H9 (cell line): ENCODE data around the gene FGA. TPM values are rescaled to one million over a fixed set of nuclear protein-coding genes. Genes with fewer than 3 reads are reported as not detected.
A peak's percentile ranks its signal among the peaks of the same experiment; 100 is the strongest.

ENCODE experiments used
- DNase-seq: peaks from one replicate; pipeline ENCODE4 v3.0.0-alpha.2; 2017
- H2AFZ ChIP-seq: one replicate; pipeline ENCODE4 v1.6.1; 2013; ENCODE audit warnings: mild to moderate bottlenecking, low read length, control low read depth, moderate library complexity
- H2AK5ac ChIP-seq: 2 replicates; pipeline ENCODE4 v1.6.1; 2013; ENCODE audit warnings: low read length, control low read depth, mixed read lengths; ENCODE audit not compliant: insufficient read length
- H2BK120ac ChIP-seq: one replicate; pipeline ENCODE4 v1.6.1; 2013; ENCODE audit warnings: low read depth, mild to moderate bottlenecking, low read length, control low read depth, inconsistent platforms; ENCODE audit not compliant: poor library complexity, severe bottlenecking
- H2BK12ac ChIP-seq: 2 replicates; pipeline ENCODE4 v1.6.1; 2013; ENCODE audit warnings: low read length, control low read depth, mixed read lengths, low read depth; ENCODE audit not compliant: insufficient read length
- H2BK15ac ChIP-seq: 2 replicates; pipeline ENCODE4 v1.6.1; 2013; ENCODE audit warnings: low read depth, low read length, control low read depth
- H2BK20ac ChIP-seq: one replicate; pipeline ENCODE4 v1.6.1; 2013; ENCODE audit warnings: low read depth, mild to moderate bottlenecking, low read length, control low read depth, inconsistent platforms; ENCODE audit not compliant: poor library complexity, severe bottlenecking
- H2BK5ac ChIP-seq: 2 replicates; pipeline ENCODE4 v1.6.1; 2013; ENCODE audit warnings: low read length, control low read depth, mixed read lengths; ENCODE audit not compliant: insufficient read length
- H3K14ac ChIP-seq: 2 replicates; pipeline ENCODE4 v1.6.1; 2013; ENCODE audit warnings: low read length, control low read depth; ENCODE audit not compliant: insufficient read depth
- H3K18ac ChIP-seq: 2 replicates; pipeline ENCODE4 v1.6.1; 2013; ENCODE audit warnings: low read depth, mild to moderate bottlenecking, mixed read lengths, low read length, control low read depth; ENCODE audit not compliant: insufficient read length
- H3K23ac ChIP-seq: 2 replicates; pipeline ENCODE4 v1.6.1; 2013; ENCODE audit warnings: low read length, control low read depth, mixed read lengths, low read depth; ENCODE audit not compliant: insufficient read length
- H3K23me2 ChIP-seq: 2 replicates; pipeline ENCODE4 v1.6.1; 2013; ENCODE audit warnings: low read depth, mild to moderate bottlenecking, mixed read lengths, low read length, control low read depth; ENCODE audit not compliant: insufficient read length, poor library complexity, severe bottlenecking
- H3K27ac ChIP-seq: 2 replicates; pipeline ENCODE4 v1.5.1; 2013; ENCODE audit warnings: low read length, control low read depth, mixed read lengths, low read depth; ENCODE audit not compliant: insufficient read length
- H3K27me3 ChIP-seq: 2 replicates; pipeline ENCODE4 v1.6.1; 2013; ENCODE audit warnings: low read length, control low read depth, inconsistent platforms; ENCODE audit not compliant: insufficient read depth
- H3K4ac ChIP-seq: 2 replicates; pipeline ENCODE4 v1.6.1; 2013; ENCODE audit warnings: low read depth, mild to moderate bottlenecking, control low read depth, inconsistent platforms, low read length, moderate library complexity
- H3K4me1 ChIP-seq: 2 replicates; pipeline ENCODE4 v1.6.1; 2013; ENCODE audit warnings: low read length, control low read depth, inconsistent platforms; ENCODE audit not compliant: insufficient read depth
- H3K4me2 ChIP-seq: 2 replicates; pipeline ENCODE4 v1.6.1; 2013; ENCODE audit warnings: low read length, control low read depth, mixed read lengths; ENCODE audit not compliant: insufficient read length, insufficient read depth
- H3K56ac ChIP-seq: 2 replicates; pipeline ENCODE4 v1.6.1; 2013; ENCODE audit warnings: low read depth, mild to moderate bottlenecking, mixed read lengths, low read length, control low read depth; ENCODE audit not compliant: insufficient read length
- H3K79me1 ChIP-seq: 2 replicates; pipeline ENCODE4 v1.6.1; 2013; ENCODE audit warnings: low read depth, mild to moderate bottlenecking, moderate library complexity, low read length, control low read depth, inconsistent platforms; ENCODE audit not compliant: insufficient read depth, poor library complexity, severe bottlenecking
- H3K79me2 ChIP-seq: 2 replicates; pipeline ENCODE4 v1.6.1; 2013; ENCODE audit warnings: low read length, control low read depth, inconsistent platforms; ENCODE audit not compliant: insufficient read depth
- H3K9ac ChIP-seq: 2 replicates; pipeline ENCODE4 v1.6.1; 2013; ENCODE audit warnings: low read length, control low read depth, mixed read lengths; ENCODE audit not compliant: insufficient read length; ENCODE audit errors: extremely low read depth
- H3K9me3 ChIP-seq: one replicate; pipeline ENCODE4 v1.6.1; 2013; ENCODE audit warnings: low read depth, low read length, inconsistent platforms; ENCODE audit not compliant: control insufficient read depth
- H3T11ph ChIP-seq: one replicate; pipeline ENCODE4 v1.6.1; 2013; ENCODE audit warnings: mild to moderate bottlenecking, low read length, control low read depth, inconsistent platforms
- H4K20me1 ChIP-seq: one replicate; pipeline ENCODE4 v1.6.1; 2013; ENCODE audit not compliant: control insufficient read depth, insufficient read length, insufficient read depth
- H4K5ac ChIP-seq: 2 replicates; pipeline ENCODE4 v1.6.1; 2013; ENCODE audit warnings: low read depth, mild to moderate bottlenecking, mixed read lengths, low read length, control low read depth; ENCODE audit not compliant: insufficient read length
- H4K8ac ChIP-seq: replicated peaks from 2 replicates; pipeline ENCODE4 v1.6.1; 2013; ENCODE audit warnings: low read length, control low read depth, mixed read lengths, low read depth; ENCODE audit not compliant: insufficient read length
- H4K91ac ChIP-seq: 2 replicates; pipeline ENCODE4 v1.6.1; 2013; ENCODE audit warnings: low read depth, mild to moderate bottlenecking, moderate library complexity, mixed read lengths, low read length, control low read depth; ENCODE audit not compliant: insufficient read length
- H3K27ac Mint-ChIP-seq, 3 experiments: 2 replicates in 2 of 3; 3 replicates in 1 of 3; pipeline ENCODE4 v1.8.0; 2020 to 2021; ENCODE audit warnings: mixed read lengths in 3 of 3, mild to moderate bottlenecking in 1 of 3, moderate library complexity in 1 of 3
- H3K27me3 Mint-ChIP-seq: 2 replicates; pipeline ENCODE4 v1.8.0; 2021; ENCODE audit warnings: low read depth, mild to moderate bottlenecking, moderate library complexity, mixed read lengths
- H3K36me3 Mint-ChIP-seq, 3 experiments: 2 replicates in 2 of 3; 3 replicates in 1 of 3; pipeline ENCODE4 v1.8.0; 2020 to 2021; ENCODE audit warnings: low read depth in 3 of 3, mixed read lengths in 3 of 3; ENCODE audit not compliant: insufficient read depth in 1 of 3
- H3K4me1 Mint-ChIP-seq, 2 experiments: 2 replicates each; pipeline ENCODE4 v1.8.0; 2020; ENCODE audit warnings: mixed read lengths in 2 of 2
- H3K4me3 Mint-ChIP-seq, 2 experiments: 2 replicates in 1 of 2; 3 replicates in 1 of 2; pipeline ENCODE4 v1.8.0; 2020 to 2021; ENCODE audit warnings: mild to moderate bottlenecking in 2 of 2, mixed read lengths in 2 of 2, moderate library complexity in 1 of 2
- H3K9me3 Mint-ChIP-seq, 2 experiments: 2 replicates in 1 of 2; 3 replicates in 1 of 2; pipeline ENCODE4 v1.8.0; 2020; ENCODE audit warnings: mild to moderate bottlenecking in 2 of 2, mixed read lengths in 2 of 2, moderate library complexity in 1 of 2
- CTCF ChIP-seq: fragments of 200-600 bp; sonication (generic); conservative IDR thresholded peaks from 3 replicates; pipeline ENCODE4 v1.8.0; 2021; ENCODE audit warnings: antibody characterized with exemption, mild to moderate bottlenecking
- WGBS: extraction: QIAGEN DNeasy Blood & Tissue Kit; methylation state at CpG from one replicate; pipeline ENCODE4 v1.1.7; 2013; ENCODE audit warnings: missing lambda C conversion rate, low lambda C conversion rate, mixed read lengths; ENCODE audit not compliant: insufficient read length; ENCODE audit errors: extremely low coverage; 5-methylcytosine and 5-hydroxymethylcytosine counted together
- total RNA-seq: library from RNA; stranded (reverse); gene quantifications from 2 replicates; pipeline ENCODE4 v1.2.1, GENCODE V29; 2021

FGA gene
- total RNA-seq, 1 experiment from 2014 or later: not detected

GRCh38 chr4:154545689-154546088, 44.9 kb downstream of the FGA start:
- Histone ChIP-seq H3T11ph (no peak overlapping the region), H3K4me1 (peaks cover 3% of the 10 kb centered on the region; the same call in 1 of the 2 replicates), H3K79me2 (peaks cover 13% of the 10 kb centered on the region; the same call in 1 of the 2 replicates), H2BK12ac (no peak overlapping the region), H3K9ac (no peak overlapping the region), H4K20me1 (no peaks in the 10 kb centered on the region), H4K5ac (no peak overlapping the region), H3K56ac (no peak overlapping the region), H3K4me2 (no peak overlapping the region), H3K27me3 (no peaks in the 10 kb centered on the region), H3K27ac (no peak overlapping the region), H2AK5ac (no peak overlapping the region), H3K14ac (no peak overlapping the region), H3K4ac (no peak overlapping the region), H2AFZ (no peak overlapping the region), H2BK15ac (no peak overlapping the region), H2BK120ac (no peak overlapping the region), H4K8ac (no peak overlapping the region), H3K23me2 (peaks cover 5% of the 10 kb centered on the region), H3K9me3 (no peaks in the 10 kb centered on the region), H3K23ac (no peak overlapping the region), H2BK20ac (no peak overlapping the region), H3K18ac (no peak overlapping the region), H3K79me1 (no peaks in the 10 kb centered on the region), H4K91ac (no peak overlapping the region), H2BK5ac (no peak overlapping the region)
- peaks cover 22 to 60% (median 54%) of the 10 kb centered on the region in 3 experiments; a peak in 6 of 7 replicates for H3K36me3 Mint-ChIP-seq
- WGBS: no CpG with 5 or more reads among the region's 4 CpGs
- peak; percentile 50 for TF ChIP-seq CTCF
- peaks cover 9 to 10% of the 10 kb centered on the region in 2 experiments for H3K4me1 Mint-ChIP-seq
- no peak overlapping the region for H3K4me3 Mint-ChIP-seq
- no peak for DNase-seq
- no peaks in the 10 kb centered on the region for H3K27me3 Mint-ChIP-seq
- no peak overlapping the region for H3K27ac Mint-ChIP-seq
- H3K9me3 Mint-ChIP-seq: no peaks in the 10 kb centered on the region; a peak in 1 of 5 replicates
